Progenitor cell of endocrine pancreas (in vitro differentiated cells): ENCODE results near the gene AMHR2. TPM values are rescaled to one million over a fixed set of nuclear protein-coding genes. Genes with fewer than 3 reads are reported as not detected.
"Not testable (repeated sequence)": the region's sequence is repeated elsewhere in the genome, so short reads cannot be mapped to it uniquely, and the experiment has no call there.

Experiments used
- DNase-seq: peaks from one replicate; pipeline ENCODE4 v3.0.0; 2021; ENCODE audit warnings: low spot score; ENCODE audit not compliant: unreplicated experiment
- H3K27ac Mint-ChIP-seq: 2 replicates; pipeline ENCODE4 v1.8.0; 2021; ENCODE audit warnings: mild to moderate bottlenecking, moderate library complexity, mixed read lengths
- H3K27me3 Mint-ChIP-seq: 2 replicates; pipeline ENCODE4 v1.8.0; 2021; ENCODE audit warnings: mixed read lengths
- H3K36me3 Mint-ChIP-seq: 2 replicates; pipeline ENCODE4 v1.8.0; 2022; ENCODE audit warnings: mixed read lengths; ENCODE audit not compliant: insufficient read depth
- H3K4me1 Mint-ChIP-seq: 2 replicates; pipeline ENCODE4 v1.8.0; 2021; ENCODE audit warnings: low read depth, mixed read lengths
- H3K4me3 Mint-ChIP-seq: 2 replicates; pipeline ENCODE4 v1.8.0; 2021; ENCODE audit warnings: low read depth, mild to moderate bottlenecking, moderate library complexity, mixed read lengths
- H3K9me3 Mint-ChIP-seq: 2 replicates; pipeline ENCODE4 v1.8.0; 2021; ENCODE audit warnings: low read depth, mixed read lengths
- total RNA-seq: library from RNA; stranded (reverse); gene quantifications from 2 replicates; pipeline ENCODE4 v1.2.1, GENCODE V29; 2021
- TF ChIP-seq, protein P1 (sequence below): fragments of 200-600 bp; sonication (generic); IDR thresholded peaks from one replicate; pipeline ENCODE4 v1.5.0; 2021; ENCODE audit warnings: antibody characterized with exemption, mild to moderate bottlenecking; ENCODE audit not compliant: unreplicated experiment

The AMHR2 gene
- total RNA-seq, 1 donor from 2014 or later, result 35.1 TPM

DNA sequence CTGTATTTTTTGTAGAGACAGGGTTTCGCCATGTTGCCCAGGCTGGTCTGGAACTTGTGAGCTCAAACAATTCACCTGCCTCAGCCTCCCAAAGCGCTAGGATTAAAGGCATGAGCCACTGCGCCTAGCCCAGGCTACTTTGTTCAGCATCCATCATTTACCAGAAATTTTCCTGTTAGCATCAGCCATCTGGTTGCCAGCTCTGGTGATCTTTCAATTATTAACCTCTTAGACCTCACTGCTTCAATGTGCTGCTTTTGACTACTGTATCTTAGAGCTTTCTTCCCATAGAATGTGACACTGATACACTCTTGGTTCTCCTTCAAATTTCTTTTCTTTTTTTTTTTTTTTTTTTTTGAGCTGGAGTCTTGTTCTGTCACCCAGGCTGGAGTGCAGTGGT lies 5.4 kb upstream of the AMHR2 start:
- TF ChIP-seq, protein P1, sequence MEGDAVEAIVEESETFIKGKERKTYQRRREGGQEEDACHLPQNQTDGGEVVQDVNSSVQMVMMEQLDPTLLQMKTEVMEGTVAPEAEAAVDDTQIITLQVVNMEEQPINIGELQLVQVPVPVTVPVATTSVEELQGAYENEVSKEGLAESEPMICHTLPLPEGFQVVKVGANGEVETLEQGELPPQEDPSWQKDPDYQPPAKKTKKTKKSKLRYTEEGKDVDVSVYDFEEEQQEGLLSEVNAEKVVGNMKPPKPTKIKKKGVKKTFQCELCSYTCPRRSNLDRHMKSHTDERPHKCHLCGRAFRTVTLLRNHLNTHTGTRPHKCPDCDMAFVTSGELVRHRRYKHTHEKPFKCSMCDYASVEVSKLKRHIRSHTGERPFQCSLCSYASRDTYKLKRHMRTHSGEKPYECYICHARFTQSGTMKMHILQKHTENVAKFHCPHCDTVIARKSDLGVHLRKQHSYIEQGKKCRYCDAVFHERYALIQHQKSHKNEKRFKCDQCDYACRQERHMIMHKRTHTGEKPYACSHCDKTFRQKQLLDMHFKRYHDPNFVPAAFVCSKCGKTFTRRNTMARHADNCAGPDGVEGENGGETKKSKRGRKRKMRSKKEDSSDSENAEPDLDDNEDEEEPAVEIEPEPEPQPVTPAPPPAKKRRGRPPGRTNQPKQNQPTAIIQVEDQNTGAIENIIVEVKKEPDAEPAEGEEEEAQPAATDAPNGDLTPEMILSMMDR, result no peak
- H3K4me3 Mint-ChIP-seq, result no peak overlapping the region
- no peaks in the 10 kb centered on the region for H3K9me3 Mint-ChIP-seq
- H3K36me3 Mint-ChIP-seq, result peaks cover 3% of the 10 kb centered on the region
- no peaks in the 10 kb centered on the region for H3K27me3 Mint-ChIP-seq
- H3K27ac Mint-ChIP-seq, result peak overlapping the region; percentile 82
- no peak for DNase-seq
- peaks cover 27% of the 10 kb centered on the region for H3K4me1 Mint-ChIP-seq

DNA sequence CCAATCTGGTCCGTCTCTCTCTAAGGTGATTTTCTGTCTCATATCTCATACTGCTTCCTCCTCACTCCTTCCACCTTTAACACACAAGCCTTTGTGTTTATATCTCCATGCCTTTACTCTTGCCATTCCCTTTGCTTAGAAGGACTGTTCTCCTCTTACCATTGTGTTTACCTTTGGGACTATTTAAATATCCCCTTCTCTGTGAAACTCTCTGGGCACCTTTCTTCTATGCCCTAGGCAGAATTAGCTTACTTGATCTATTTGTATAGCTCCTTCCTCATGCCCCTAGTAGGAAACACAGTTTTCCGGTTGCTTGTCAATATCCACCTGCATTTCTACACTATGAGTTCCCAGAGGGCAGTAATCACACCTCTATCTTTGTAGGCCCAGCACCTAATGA lies 3.9 kb upstream of the AMHR2 start:
- peaks cover 42% of the 10 kb centered on the region for H3K4me1 Mint-ChIP-seq
- no peaks in the 10 kb centered on the region for H3K27me3 Mint-ChIP-seq
- H3K4me3 Mint-ChIP-seq, result no peak overlapping the region
- TF ChIP-seq, protein P1, result no peak
- DNase-seq, result no peak
- peak overlapping the region; percentile 89 for H3K27ac Mint-ChIP-seq
- H3K9me3 Mint-ChIP-seq, result no peaks in the 10 kb centered on the region
- H3K36me3 Mint-ChIP-seq, result no peaks in the 10 kb centered on the region

DNA sequence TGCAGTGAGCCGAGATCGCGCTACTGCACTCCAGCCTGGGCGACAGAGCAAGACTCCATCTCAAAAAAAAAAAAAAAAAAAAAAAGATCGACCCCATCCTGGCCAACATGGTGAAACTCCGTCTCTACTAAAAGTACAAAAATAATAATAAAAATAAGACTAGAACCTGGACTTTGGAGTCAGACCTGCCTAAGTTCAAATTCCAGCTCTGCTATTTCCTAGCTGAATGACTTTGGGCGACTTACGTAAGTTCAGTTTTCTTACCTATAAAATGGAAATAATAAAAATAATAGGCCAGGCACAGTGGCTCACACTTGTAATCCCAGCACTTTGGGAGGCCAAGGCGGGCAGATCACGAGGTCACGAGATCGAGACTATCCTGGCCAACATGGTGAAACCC lies 1.4 kb upstream of the AMHR2 start:
- not testable (repeated sequence) for H3K36me3 Mint-ChIP-seq, DNase-seq, H3K4me3 Mint-ChIP-seq, H3K27me3 Mint-ChIP-seq, H3K9me3 Mint-ChIP-seq, H3K27ac Mint-ChIP-seq
- H3K4me1 Mint-ChIP-seq, result peaks cover 61% of the 10 kb centered on the region

GRCh38 chr12:53424626-53425514 lies 1.2 kb downstream of the AMHR2 start:
- DNase-seq, result peak; percentile 31
- peak overlapping the region; percentile 92 for H3K27ac Mint-ChIP-seq
- no peaks in the 10 kb centered on the region for H3K9me3 Mint-ChIP-seq
- TF ChIP-seq, protein P1, result no peak
- no peaks in the 10 kb centered on the region for H3K36me3 Mint-ChIP-seq
- no peaks in the 10 kb centered on the region for H3K27me3 Mint-ChIP-seq
- H3K4me1 Mint-ChIP-seq, result peaks cover 60% of the 10 kb centered on the region
- H3K4me3 Mint-ChIP-seq, result peak overlapping the region; percentile 68

DNA sequence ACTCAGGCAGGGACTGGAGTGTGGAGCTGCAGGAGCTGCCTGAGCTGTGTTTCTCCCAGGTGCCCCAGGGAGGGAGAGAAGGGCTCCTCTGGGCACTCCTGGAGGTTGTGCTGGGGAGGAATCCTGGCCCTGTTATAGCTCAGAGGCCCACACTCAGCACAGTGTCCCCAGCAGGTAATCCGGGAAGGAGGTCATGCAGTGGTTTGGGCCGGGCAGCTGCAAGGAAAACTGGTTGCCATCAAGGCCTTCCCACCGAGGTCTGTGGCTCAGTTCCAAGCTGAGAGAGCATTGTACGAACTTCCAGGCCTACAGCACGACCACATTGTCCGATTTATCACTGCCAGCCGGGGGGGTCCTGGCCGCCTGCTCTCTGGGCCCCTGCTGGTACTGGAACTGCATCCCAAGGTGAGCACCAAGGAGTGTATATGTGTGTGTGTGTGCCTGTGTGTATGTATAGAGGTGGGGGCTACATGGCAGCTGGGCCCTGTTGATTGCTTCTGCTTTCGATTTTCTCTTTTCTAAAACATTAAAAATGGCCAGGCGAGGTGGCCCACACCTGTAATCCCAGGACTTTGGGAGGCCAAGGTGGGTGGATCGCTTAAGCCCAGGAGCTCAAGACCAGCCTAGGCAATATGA lies 2.0 kb downstream of the AMHR2 start:
- Mint-ChIP-seq H3K36me3 (peaks cover 5% of the 10 kb centered on the region), H3K4me3 (peak overlapping the region; percentile 68), H3K4me1 (peaks cover 55% of the 10 kb centered on the region), H3K27me3 (no peaks in the 10 kb centered on the region), H3K9me3 (no peaks in the 10 kb centered on the region), H3K27ac (peak overlapping the region; percentile 92)
- DNase-seq, result no peak
- TF ChIP-seq, protein P1, result no peak
